ENCODE measurements around the gene GOLGA5. TPM values are rescaled to one million over a fixed set of nuclear protein-coding genes. Genes with fewer than 3 reads are reported as not detected.

The GOLGA5 gene
- total and polyA plus RNA-seq, 11 donors = 18.1 to 25.9 (median 22.9) TPM

DNA sequence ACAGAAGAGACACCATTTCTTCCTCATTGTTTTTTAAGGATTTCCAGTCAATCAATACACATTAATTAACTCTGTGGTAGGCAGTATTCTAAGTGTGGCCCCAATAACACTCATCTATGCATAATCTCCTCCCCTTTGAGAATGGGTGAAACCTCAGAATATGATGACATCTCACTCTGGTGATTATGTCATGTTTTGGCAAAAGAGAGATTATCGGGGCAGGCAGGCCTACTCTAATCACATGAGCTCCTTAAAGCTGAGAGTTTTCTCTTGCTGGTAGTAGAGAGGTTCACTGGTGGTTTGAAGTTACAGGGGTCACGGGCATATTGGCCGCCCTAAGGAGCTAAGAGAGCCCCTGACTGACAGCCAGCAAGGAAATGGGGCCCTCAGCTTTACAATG lies 38.6 kb upstream of the GOLGA5 start:
- Histone ChIP-seq H3K27ac (peak overlapping the region in 1 of 12 donors; percentile 38), H3K4me1 (peaks cover 0 to 52% (median 4%) of the 10 kb centered on the region in 12 donors), H3K4me3 (no peak overlapping the region), H3K9me3 (no peaks in the 10 kb centered on the region), H3K36me3 (no peaks in the 10 kb centered on the region), H3K27me3 (no peaks in the 10 kb centered on the region)
- intact Hi-C loops (cut with DNase I) = no loop called here
- no peak for TF ChIP-seq POLR2A (IDR thresholded peaks at IDR 0.05)
- TF ChIP-seq, protein P1, sequence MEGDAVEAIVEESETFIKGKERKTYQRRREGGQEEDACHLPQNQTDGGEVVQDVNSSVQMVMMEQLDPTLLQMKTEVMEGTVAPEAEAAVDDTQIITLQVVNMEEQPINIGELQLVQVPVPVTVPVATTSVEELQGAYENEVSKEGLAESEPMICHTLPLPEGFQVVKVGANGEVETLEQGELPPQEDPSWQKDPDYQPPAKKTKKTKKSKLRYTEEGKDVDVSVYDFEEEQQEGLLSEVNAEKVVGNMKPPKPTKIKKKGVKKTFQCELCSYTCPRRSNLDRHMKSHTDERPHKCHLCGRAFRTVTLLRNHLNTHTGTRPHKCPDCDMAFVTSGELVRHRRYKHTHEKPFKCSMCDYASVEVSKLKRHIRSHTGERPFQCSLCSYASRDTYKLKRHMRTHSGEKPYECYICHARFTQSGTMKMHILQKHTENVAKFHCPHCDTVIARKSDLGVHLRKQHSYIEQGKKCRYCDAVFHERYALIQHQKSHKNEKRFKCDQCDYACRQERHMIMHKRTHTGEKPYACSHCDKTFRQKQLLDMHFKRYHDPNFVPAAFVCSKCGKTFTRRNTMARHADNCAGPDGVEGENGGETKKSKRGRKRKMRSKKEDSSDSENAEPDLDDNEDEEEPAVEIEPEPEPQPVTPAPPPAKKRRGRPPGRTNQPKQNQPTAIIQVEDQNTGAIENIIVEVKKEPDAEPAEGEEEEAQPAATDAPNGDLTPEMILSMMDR (IDR thresholded peaks at IDR 0.05) = no peak
- WGBS, 4 donors = 57 to 69% (median 61%) methylated on average over 3 of the region's 3 CpGs
- DNase-seq (no peak), ATAC-seq (no peak)

GRCh38 chr14:92756446-92756845 lies 37.7 kb upstream of the GOLGA5 start:
- DNase-seq (no peak), ATAC-seq (no peak)
- no peaks in the 10 kb centered on the region for H3K9me3 ChIP-seq
- no peaks in the 10 kb centered on the region for H3K27me3 ChIP-seq
- TF ChIP-seq POLR2A (IDR thresholded peaks at IDR 0.05) = no peak
- TF ChIP-seq, protein P1 (IDR thresholded peaks at IDR 0.05) = no peak
- no peak overlapping the region for H3K4me3 ChIP-seq
- peaks cover 0 to 42% (median 0%) of the 10 kb centered on the region in 12 donors for H3K4me1 ChIP-seq
- WGBS, 4 donors = 89 to 96% (median 93%) methylated on average over 4 of the region's 4 CpGs
- intact Hi-C loops (cut with DNase I) = no loop called here
- no peak overlapping the region for H3K27ac ChIP-seq
- no peaks in the 10 kb centered on the region for H3K36me3 ChIP-seq

- no peaks in the 10 kb centered on the region for H3K36me3 ChIP-seq
- H3K9me3 ChIP-seq = no peaks in the 10 kb centered on the region
- intact Hi-C loops (cut with DNase I) = no loop called here
- DNase-seq (no peak), ATAC-seq (no peak)
- TF ChIP-seq POLR2A (IDR thresholded peaks at IDR 0.05) = no peak
- TF ChIP-seq, protein P1 (IDR thresholded peaks at IDR 0.05) = no peak
- H3K27ac ChIP-seq = no peak overlapping the region
- peaks cover 0 to 16% (median 0%) of the 10 kb centered on the region in 12 donors for H3K4me1 ChIP-seq
- 71 to 78% (median 75%) methylated on average over 4 of the region's 4 CpGs for WGBS, 4 donors
- H3K4me3 ChIP-seq = no peak overlapping the region
- H3K27me3 ChIP-seq = no peaks in the 10 kb centered on the region
Measured at GRCh38 chr14:92759300-92759678, 34.8 kb upstream of the GOLGA5 start.

- H3K36me3 ChIP-seq = no peaks in the 10 kb centered on the region
- no peaks in the 10 kb centered on the region for H3K9me3 ChIP-seq
- DNase-seq (no peak), ATAC-seq (no peak)
- no peaks in the 10 kb centered on the region for H3K27me3 ChIP-seq
- WGBS, 4 donors = 84 to 90% (median 85%) methylated on average over 12 of the region's 12 CpGs
- peaks cover 0 to 16% (median 0%) of the 10 kb centered on the region in 12 donors for H3K4me1 ChIP-seq
- intact Hi-C loops (cut with DNase I) = no loop called here
- H3K4me3 ChIP-seq = no peak overlapping the region
- H3K27ac ChIP-seq = no peak overlapping the region
- no peak for TF ChIP-seq POLR2A (IDR thresholded peaks at IDR 0.05)
- TF ChIP-seq, protein P1 (IDR thresholded peaks at IDR 0.05) = no peak
Measured at GRCh38 chr14:92759679-92760523, 34.2 kb upstream of the GOLGA5 start.
